Measurements from ENCODE around the gene KLHL33. TPM values are rescaled to one million over a fixed set of nuclear protein-coding genes. Genes with fewer than 3 reads are reported as not detected.

KLHL33 gene
- total and polyA plus RNA-seq, 11 donors, result 0.07 to 1.00 (median 0.58) TPM

DNA sequence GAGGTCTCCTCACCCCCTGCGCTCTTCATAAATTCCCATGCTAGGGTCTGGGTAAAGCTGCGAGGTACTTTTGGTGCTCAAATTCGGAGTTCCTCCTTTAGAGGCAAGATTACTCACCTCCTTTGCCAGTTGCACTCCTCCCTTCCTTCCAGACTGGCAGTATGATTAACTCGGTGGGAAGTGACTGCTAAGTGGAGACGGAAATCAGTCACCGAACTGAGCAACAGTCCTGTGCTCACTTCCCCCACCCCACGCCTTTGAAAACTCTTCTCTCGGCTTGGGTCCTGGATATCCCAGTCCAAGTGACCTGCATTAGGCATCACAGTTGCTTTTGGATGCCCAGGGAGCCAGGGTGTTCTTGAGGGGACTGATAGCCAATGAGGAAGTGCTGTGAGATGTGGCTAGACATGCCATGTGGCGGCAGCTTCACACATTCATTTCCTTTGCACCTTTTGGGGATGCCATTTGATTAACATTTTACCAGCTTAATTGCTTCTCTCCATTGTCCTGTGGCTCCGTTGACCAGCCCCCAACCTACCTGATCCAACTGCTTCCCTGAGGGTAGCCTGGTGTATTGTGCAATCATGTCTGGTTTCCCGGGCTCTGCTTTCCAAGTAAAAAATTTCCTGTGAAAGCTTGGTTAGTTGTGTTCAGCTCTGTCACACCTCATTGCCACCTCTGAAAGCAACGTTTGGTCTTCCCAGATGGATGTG lies 34.1 kb upstream of the KLHL33 start:
- 3 to 4% (median 4%) methylated on average over 12 of the region's 12 CpGs for WGBS, 4 donors
- peak; percentile 52 to 82 (median 74) for ATAC-seq
- Histone ChIP-seq H3K4me1 (peaks cover 0 to 41% (median 13%) of the 10 kb centered on the region in 12 donors), H3K4me3 (peak overlapping the region; percentile 61 to 91 (median 80)), H3K27me3 (no peaks in the 10 kb centered on the region), H3K9me3 (no peaks in the 10 kb centered on the region), H3K27ac (peak overlapping the region; percentile 78 to 97 (median 89)), H3K36me3 (peaks cover 0 to 32% (median 17%) of the 10 kb centered on the region in 9 donors)
- peak in 4 of 5 donors; percentile 13 to 63 (median 49) for DNase-seq
- no peak for TF ChIP-seq POLR2A (IDR thresholded peaks at IDR 0.05)
- TF ChIP-seq, protein P1, sequence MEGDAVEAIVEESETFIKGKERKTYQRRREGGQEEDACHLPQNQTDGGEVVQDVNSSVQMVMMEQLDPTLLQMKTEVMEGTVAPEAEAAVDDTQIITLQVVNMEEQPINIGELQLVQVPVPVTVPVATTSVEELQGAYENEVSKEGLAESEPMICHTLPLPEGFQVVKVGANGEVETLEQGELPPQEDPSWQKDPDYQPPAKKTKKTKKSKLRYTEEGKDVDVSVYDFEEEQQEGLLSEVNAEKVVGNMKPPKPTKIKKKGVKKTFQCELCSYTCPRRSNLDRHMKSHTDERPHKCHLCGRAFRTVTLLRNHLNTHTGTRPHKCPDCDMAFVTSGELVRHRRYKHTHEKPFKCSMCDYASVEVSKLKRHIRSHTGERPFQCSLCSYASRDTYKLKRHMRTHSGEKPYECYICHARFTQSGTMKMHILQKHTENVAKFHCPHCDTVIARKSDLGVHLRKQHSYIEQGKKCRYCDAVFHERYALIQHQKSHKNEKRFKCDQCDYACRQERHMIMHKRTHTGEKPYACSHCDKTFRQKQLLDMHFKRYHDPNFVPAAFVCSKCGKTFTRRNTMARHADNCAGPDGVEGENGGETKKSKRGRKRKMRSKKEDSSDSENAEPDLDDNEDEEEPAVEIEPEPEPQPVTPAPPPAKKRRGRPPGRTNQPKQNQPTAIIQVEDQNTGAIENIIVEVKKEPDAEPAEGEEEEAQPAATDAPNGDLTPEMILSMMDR (IDR thresholded peaks at IDR 0.05), result no peak
- intact Hi-C loops (cut with DNase I), result loop anchor here in 4 of 10 donors (1.0 to 10.0 kb wide), 5 partner anchors 137 to 635 kb away; partner anchors contain the start of genes ANG (in 1 of the 4), RNASE4 (in 1 of the 4) and TMEM253 (in 1 of the 4)

- peak; percentile 94 to 98 (median 96) for ATAC-seq
- TF ChIP-seq POLR2A (IDR thresholded peaks at IDR 0.05), result peak; percentile 66 to 98
- TF ChIP-seq, protein P1 (IDR thresholded peaks at IDR 0.05), result no peak
- WGBS, 4 donors, result 0 to 1% (median 0%) methylated on average over 19 to 40 of the region's 40 CpGs
- intact Hi-C loops (cut with DNase I), result loop anchor here in 3 of 10 donors (1.0 to 10.0 kb wide), 4 partner anchors 140 to 635 kb away; partner anchors contain the start of genes ANG (in 1 of the 3), RNASE4 (in 1 of the 3) and TMEM253 (in 1 of the 3)
- no peaks in the 10 kb centered on the region for H3K9me3 ChIP-seq
- DNase-seq, result peak; percentile 86 to 93 (median 92)
- peaks cover 0 to 41% (median 13%) of the 10 kb centered on the region in 12 donors for H3K4me1 ChIP-seq
- H3K27ac ChIP-seq, result peak within 1 kb of the TSS; percentile 78 to 97 (median 89)
- H3K4me3 ChIP-seq, result peak within 1 kb of the TSS; percentile 61 to 91 (median 80)
- peaks cover 0 to 26% (median 10%) of the 10 kb centered on the region in 9 donors for H3K36me3 ChIP-seq
- no peaks in the 10 kb centered on the region for H3K27me3 ChIP-seq
Measured at GRCh38 chr14:20469242-20469889, 33.4 kb upstream of the KLHL33 start, which contains the start of gene PNP. Gene PNP (plus strand): TSS chr14:20469406. CDS start chr14:20469525, 119 bp downstream.

GRCh38 chr14:20468764-20469241 lies 32.8 kb upstream of the KLHL33 start:
- 29 to 47% (median 31%) methylated on average over 12 to 16 of the region's 16 CpGs for WGBS, 4 donors
- no peak for DNase-seq

More at GRCh38 chr14:20468764-20469241, 32.8 kb upstream of the KLHL33 start:
- no peak for ATAC-seq
- intact Hi-C loops (cut with DNase I), result loop anchor here in 3 of 10 donors (1.0 to 10.0 kb wide), 4 partner anchors 140 to 636 kb away; partner anchors contain the start of genes ANG (in 1 of the 3), RNASE4 (in 1 of the 3) and TMEM253 (in 1 of the 3)
- H3K4me1 ChIP-seq, result peaks cover 0 to 41% (median 13%) of the 10 kb centered on the region in 12 donors
- H3K27me3 ChIP-seq, result no peaks in the 10 kb centered on the region
- TF ChIP-seq, protein P1 (IDR thresholded peaks at IDR 0.05), result no peak
- no peak for TF ChIP-seq POLR2A (IDR thresholded peaks at IDR 0.05)
- peak overlapping the region; percentile 61 to 91 (median 80) for H3K4me3 ChIP-seq
- H3K36me3 ChIP-seq, result peaks cover 0 to 20% (median 5%) of the 10 kb centered on the region in 9 donors
- H3K27ac ChIP-seq, result peak overlapping the region; percentile 78 to 97 (median 89)
- no peaks in the 10 kb centered on the region for H3K9me3 ChIP-seq

All from heart left ventricle (tissue), 16 donors.